HUDEP-2 (cell line): ENCODE results near the gene CTDNEP1.
"Not testable (repeated sequence)": the region's sequence is repeated elsewhere in the genome, so short reads cannot be mapped to it uniquely, and the experiment has no call there.

Source experiments
- DNase-seq, 76 experiments: peaks; one replicate each; lab custom pipeline; 2025; ENCODE audit not compliant: unreplicated experiment in 76 of 76; lab: John Stamatoyannopoulos, UW

Gene CTDNEP1

GRCh38 chr17:7250695-7251627, 573 bp downstream of the CTDNEP1 start:
- peak in 2 of 76 experiments; percentile 35 to 47 for DNase-seq

- DNase-seq, result no peak
Measured at GRCh38 chr17:7249830-7250229, 1.7 kb downstream of the CTDNEP1 start.

- DNase-seq, result no peak
Measured at GRCh38 chr17:7249214-7249613, 2.3 kb downstream of the CTDNEP1 start.

- DNase-seq, result no peak
Measured at GRCh38 chr17:7248796-7249195, 2.7 kb downstream of the CTDNEP1 start.

GRCh38 chr17:7246779-7247178, 4.8 kb downstream of the CTDNEP1 start:
- no peak for DNase-seq

- not testable (repeated sequence) for DNase-seq
Measured at GRCh38 chr17:7243838-7244237, 7.7 kb downstream of the CTDNEP1 start.

GRCh38 chr17:7243453-7243729, 8.1 kb downstream of the CTDNEP1 start:
- no peak for DNase-seq

GRCh38 chr17:7242717-7243452, 8.6 kb downstream of the CTDNEP1 start:
- peak in 74 of 76 experiments; percentile 21 to 94 (median 88) for DNase-seq

GRCh38 chr17:7241783-7242716, 9.5 kb downstream of the CTDNEP1 start, which contains the start of gene GABARAP:
GABARAP (minus strand) TSS chr17:7242449; CDS start chr17:7242330, 119 bp downstream.
- peak in 70 of 76 experiments; percentile 43 to 93 (median 86) for DNase-seq

- DNase-seq, result no peak
Measured at GRCh38 chr17:7241090-7241733, 10.3 kb downstream of the CTDNEP1 start.

GRCh38 chr17:7240375-7240774, 11.2 kb downstream of the CTDNEP1 start:
- DNase-seq, result no peak

GRCh38 chr17:7239091-7240027, 12.2 kb downstream of the CTDNEP1 start, which contains the start of gene PHF23:
PHF23 (minus strand) TSS chr17:7239457; CDS start chr17:7239279, 178 bp downstream.
- peak in 75 of 76 experiments; percentile 76 to 100 (median 98) for DNase-seq

GRCh38 chr17:7238420-7239090, 13.0 kb downstream of the CTDNEP1 start:
- DNase-seq, result peak in 29 of 76 experiments; percentile 16 to 55 (median 35)

GRCh38 chr17:7237761-7238419, 13.6 kb downstream of the CTDNEP1 start:
- DNase-seq, result peak in 61 of 76 experiments; percentile 17 to 89 (median 75)

- no peak for DNase-seq
Measured at GRCh38 chr17:7237266-7237760, 14.2 kb downstream of the CTDNEP1 start.

GRCh38 chr17:7236808-7237207, 14.7 kb downstream of the CTDNEP1 start:
- no peak for DNase-seq
